Measurements from ENCODE around the gene DRD5. TPM values are rescaled to one million over a fixed set of nuclear protein-coding genes. Genes with fewer than 3 reads are reported as not detected.

Gene DRD5
- total RNA-seq, 1 donor from 2014 or later: not detected

DNA sequence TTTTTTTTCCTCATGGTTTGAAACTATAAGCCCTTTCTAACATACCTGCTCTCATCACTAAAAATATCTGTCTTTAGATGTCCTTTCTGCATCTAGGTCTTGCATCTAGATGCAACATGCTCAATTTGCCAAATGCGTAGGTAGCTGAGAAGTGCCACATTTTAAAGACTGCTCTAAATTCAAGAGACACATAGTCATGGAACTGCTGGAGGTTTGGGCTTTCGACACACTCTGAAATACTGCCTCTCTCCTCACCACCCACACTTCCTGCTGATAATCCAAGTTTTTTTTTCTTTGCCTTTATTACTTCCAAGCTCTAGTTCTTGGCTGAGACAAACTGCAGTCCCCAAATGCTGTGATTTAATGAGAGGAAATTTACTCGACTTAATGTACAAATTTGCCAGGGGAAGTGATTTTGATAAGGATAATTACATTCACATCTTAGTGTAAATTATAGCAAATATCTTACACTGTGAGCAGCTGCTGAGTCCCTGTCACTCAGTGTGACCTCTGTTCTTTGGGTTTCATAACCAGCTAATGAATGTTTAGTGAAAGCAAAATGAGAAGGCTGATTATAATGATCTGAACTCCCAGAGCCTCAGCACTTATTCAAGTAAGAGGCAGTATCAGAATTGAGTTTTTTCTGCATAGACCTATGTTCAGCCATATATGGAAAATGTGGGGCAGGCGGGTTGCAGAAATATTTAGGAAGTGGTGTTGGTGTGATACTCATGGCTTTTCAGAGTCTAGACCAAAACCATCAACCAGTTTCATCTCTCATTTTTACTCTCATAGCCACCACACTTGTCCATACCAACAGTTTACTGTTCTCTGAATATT, 31.3 kb downstream of the DRD5 start:
- H3K4me3 ChIP-seq (ENCODE audit: insufficient read depth, low read depth, low read length): no peak overlapping the region
- peaks cover 2% of the 10 kb centered on the region for H3K9me3 Mint-ChIP-seq (ENCODE audit: unreplicated experiment)
- H3K4me1 ChIP-seq (ENCODE audit: insufficient read depth, low read length): no peaks in the 10 kb centered on the region
- no peaks in the 10 kb centered on the region for H4K20me1 ChIP-seq (ENCODE audit: insufficient read depth, low read length)
- no peak overlapping the region for H3K4me3 Mint-ChIP-seq (ENCODE audit: unreplicated experiment)
- H3K9me3 ChIP-seq (ENCODE audit: insufficient read depth, low read depth, low read length): peaks cover 6% of the 10 kb centered on the region
- H3K79me2 ChIP-seq (ENCODE audit: insufficient read depth, low read length): no peaks in the 10 kb centered on the region
- H3K4me1 Mint-ChIP-seq (ENCODE audit: low read depth, unreplicated experiment): peaks cover 2% of the 10 kb centered on the region
- no peak overlapping the region for H3K4me2 ChIP-seq (ENCODE audit: low read length)
- no peak overlapping the region for H3K27ac ChIP-seq (ENCODE audit: low read depth, low read length)
- DNase-seq (ENCODE audit: low read depth): no peak
- H3K36me3 Mint-ChIP-seq (ENCODE audit: low read depth, unreplicated experiment): no peaks in the 10 kb centered on the region
- no peak overlapping the region for H3K9ac ChIP-seq (ENCODE audit: low read length)
- FAIRE-seq: no peak
- TF ChIP-seq, protein P1, sequence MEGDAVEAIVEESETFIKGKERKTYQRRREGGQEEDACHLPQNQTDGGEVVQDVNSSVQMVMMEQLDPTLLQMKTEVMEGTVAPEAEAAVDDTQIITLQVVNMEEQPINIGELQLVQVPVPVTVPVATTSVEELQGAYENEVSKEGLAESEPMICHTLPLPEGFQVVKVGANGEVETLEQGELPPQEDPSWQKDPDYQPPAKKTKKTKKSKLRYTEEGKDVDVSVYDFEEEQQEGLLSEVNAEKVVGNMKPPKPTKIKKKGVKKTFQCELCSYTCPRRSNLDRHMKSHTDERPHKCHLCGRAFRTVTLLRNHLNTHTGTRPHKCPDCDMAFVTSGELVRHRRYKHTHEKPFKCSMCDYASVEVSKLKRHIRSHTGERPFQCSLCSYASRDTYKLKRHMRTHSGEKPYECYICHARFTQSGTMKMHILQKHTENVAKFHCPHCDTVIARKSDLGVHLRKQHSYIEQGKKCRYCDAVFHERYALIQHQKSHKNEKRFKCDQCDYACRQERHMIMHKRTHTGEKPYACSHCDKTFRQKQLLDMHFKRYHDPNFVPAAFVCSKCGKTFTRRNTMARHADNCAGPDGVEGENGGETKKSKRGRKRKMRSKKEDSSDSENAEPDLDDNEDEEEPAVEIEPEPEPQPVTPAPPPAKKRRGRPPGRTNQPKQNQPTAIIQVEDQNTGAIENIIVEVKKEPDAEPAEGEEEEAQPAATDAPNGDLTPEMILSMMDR (IDR thresholded peaks at IDR 0.05; ENCODE audit: insufficient read depth, low read depth, low read length): no peak
- no peak for TF ChIP-seq EZH2 (IDR thresholded peaks at IDR 0.05; ENCODE audit: insufficient read depth, low read length)
- H2AFZ ChIP-seq (ENCODE audit: low read depth, low read length): no peak overlapping the region
- H3K27ac Mint-ChIP-seq (ENCODE audit: unreplicated experiment): no peak overlapping the region
- peaks cover 10% of the 10 kb centered on the region for H3K27me3 Mint-ChIP-seq (ENCODE audit: low read depth, unreplicated experiment)
- no peaks in the 10 kb centered on the region for H3K36me3 ChIP-seq (ENCODE audit: insufficient read depth, low read length)
- no peaks in the 10 kb centered on the region for H3K27me3 ChIP-seq (ENCODE audit: insufficient read depth, low read length)

DNA sequence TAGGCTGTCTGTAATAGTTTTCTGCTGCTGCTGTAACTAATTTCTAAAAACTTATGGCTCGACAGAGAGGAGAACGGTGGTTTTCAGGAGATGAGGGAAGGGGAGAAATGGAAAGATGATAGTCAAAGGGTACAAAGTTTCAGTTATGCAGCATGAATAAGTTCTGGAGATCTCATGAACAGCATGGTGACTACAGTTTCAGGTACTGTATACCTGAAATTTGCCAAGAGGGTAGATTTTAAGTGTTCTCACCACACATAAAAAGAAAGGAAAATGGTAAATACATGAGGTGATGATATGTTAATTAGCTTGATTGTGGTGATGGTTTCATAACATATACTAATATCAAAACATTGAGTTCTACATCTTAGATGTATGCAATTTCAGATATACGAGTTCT, 34.9 kb downstream of the DRD5 start:
- Mint-ChIP-seq H3K4me1 (ENCODE audit: low read depth, unreplicated experiment) (peaks cover 2% of the 10 kb centered on the region), H3K9me3 (ENCODE audit: unreplicated experiment) (peaks cover 2% of the 10 kb centered on the region), H3K27me3 (ENCODE audit: low read depth, unreplicated experiment) (peaks cover 9% of the 10 kb centered on the region), H3K36me3 (ENCODE audit: low read depth, unreplicated experiment) (no peaks in the 10 kb centered on the region), H3K27ac (ENCODE audit: unreplicated experiment) (no peak overlapping the region), H3K4me3 (ENCODE audit: unreplicated experiment) (no peak overlapping the region)
- TF ChIP-seq, protein P1 (IDR thresholded peaks at IDR 0.05; ENCODE audit: insufficient read depth, low read depth, low read length): no peak
- TF ChIP-seq EZH2 (IDR thresholded peaks at IDR 0.05; ENCODE audit: insufficient read depth, low read length): no peak
- DNase-seq (ENCODE audit: low read depth) (no peak), FAIRE-seq (no peak)
- Histone ChIP-seq H3K4me2 (ENCODE audit: low read length) (no peak overlapping the region), H3K27me3 (ENCODE audit: insufficient read depth, low read length) (no peaks in the 10 kb centered on the region), H3K36me3 (ENCODE audit: insufficient read depth, low read length) (no peaks in the 10 kb centered on the region), H4K20me1 (ENCODE audit: insufficient read depth, low read length) (no peaks in the 10 kb centered on the region), H3K4me1 (ENCODE audit: insufficient read depth, low read length) (no peaks in the 10 kb centered on the region), H2AFZ (ENCODE audit: low read depth, low read length) (no peak overlapping the region), H3K9me3 (ENCODE audit: insufficient read depth, low read depth, low read length) (peaks cover 2% of the 10 kb centered on the region), H3K27ac (ENCODE audit: low read depth, low read length) (no peak overlapping the region), H3K9ac (ENCODE audit: low read length) (no peak overlapping the region), H3K79me2 (ENCODE audit: insufficient read depth, low read length) (no peaks in the 10 kb centered on the region), H3K4me3 (ENCODE audit: insufficient read depth, low read depth, low read length) (no peak overlapping the region)

DNA sequence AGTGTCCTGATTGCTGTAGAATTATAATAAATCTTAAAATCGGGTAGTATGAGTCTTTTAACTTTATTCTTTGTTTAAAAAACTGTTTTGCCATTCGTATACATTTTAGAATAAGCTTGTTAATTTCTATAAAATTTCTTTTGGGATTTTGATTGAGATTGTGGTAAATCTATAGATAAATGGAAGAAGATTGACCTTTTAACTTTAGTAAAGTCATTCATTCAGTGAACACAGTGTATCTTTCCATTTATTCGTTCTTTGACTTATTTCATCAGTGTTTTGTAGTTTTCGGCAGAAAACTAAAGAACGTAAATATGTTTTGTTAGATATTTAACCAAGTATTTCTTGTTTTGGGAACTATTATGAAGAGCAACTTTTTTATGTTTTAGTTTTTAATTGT, 38.9 kb downstream of the DRD5 start:
- H4K20me1 ChIP-seq (ENCODE audit: insufficient read depth, low read length): no peaks in the 10 kb centered on the region
- H3K4me3 ChIP-seq (ENCODE audit: insufficient read depth, low read depth, low read length): no peak overlapping the region
- no peaks in the 10 kb centered on the region for H3K79me2 ChIP-seq (ENCODE audit: insufficient read depth, low read length)
- no peak for TF ChIP-seq EZH2 (IDR thresholded peaks at IDR 0.05; ENCODE audit: insufficient read depth, low read length)
- TF ChIP-seq, protein P1 (IDR thresholded peaks at IDR 0.05; ENCODE audit: insufficient read depth, low read depth, low read length): no peak
- H3K27ac ChIP-seq (ENCODE audit: low read depth, low read length): no peak overlapping the region
- H3K9me3 ChIP-seq (ENCODE audit: insufficient read depth, low read depth, low read length): no peaks in the 10 kb centered on the region
- Mint-ChIP-seq H3K9me3 (ENCODE audit: unreplicated experiment) (no peaks in the 10 kb centered on the region), H3K27me3 (ENCODE audit: low read depth, unreplicated experiment) (peaks cover 5% of the 10 kb centered on the region), H3K27ac (ENCODE audit: unreplicated experiment) (no peak overlapping the region), H3K4me1 (ENCODE audit: low read depth, unreplicated experiment) (no peaks in the 10 kb centered on the region), H3K36me3 (ENCODE audit: low read depth, unreplicated experiment) (no peaks in the 10 kb centered on the region), H3K4me3 (ENCODE audit: unreplicated experiment) (no peak overlapping the region)
- no peak for FAIRE-seq
- no peak overlapping the region for H2AFZ ChIP-seq (ENCODE audit: low read depth, low read length)
- no peak for DNase-seq (ENCODE audit: low read depth)
- H3K4me2 ChIP-seq (ENCODE audit: low read length): no peak overlapping the region
- no peak overlapping the region for H3K9ac ChIP-seq (ENCODE audit: low read length)
- no peaks in the 10 kb centered on the region for H3K36me3 ChIP-seq (ENCODE audit: insufficient read depth, low read length)
- H3K27me3 ChIP-seq (ENCODE audit: insufficient read depth, low read length): no peaks in the 10 kb centered on the region
- H3K4me1 ChIP-seq (ENCODE audit: insufficient read depth, low read length): no peaks in the 10 kb centered on the region
